HG03378 (cell line): ENCODE results near the gene JAML.

ENCODE experiments used
- ATAC-seq: cut with Tn5 transposase; IDR thresholded peaks from one replicate; pipeline ENCODE4 v1.9.1; 2021; ENCODE audit warnings: mild to moderate bottlenecking, moderate library complexity; ENCODE audit not compliant: unreplicated experiment

The JAML gene, protein sequence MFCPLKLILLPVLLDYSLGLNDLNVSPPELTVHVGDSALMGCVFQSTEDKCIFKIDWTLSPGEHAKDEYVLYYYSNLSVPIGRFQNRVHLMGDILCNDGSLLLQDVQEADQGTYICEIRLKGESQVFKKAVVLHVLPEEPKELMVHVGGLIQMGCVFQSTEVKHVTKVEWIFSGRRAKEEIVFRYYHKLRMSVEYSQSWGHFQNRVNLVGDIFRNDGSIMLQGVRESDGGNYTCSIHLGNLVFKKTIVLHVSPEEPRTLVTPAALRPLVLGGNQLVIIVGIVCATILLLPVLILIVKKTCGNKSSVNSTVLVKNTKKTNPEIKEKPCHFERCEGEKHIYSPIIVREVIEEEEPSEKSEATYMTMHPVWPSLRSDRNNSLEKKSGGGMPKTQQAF

DNA sequence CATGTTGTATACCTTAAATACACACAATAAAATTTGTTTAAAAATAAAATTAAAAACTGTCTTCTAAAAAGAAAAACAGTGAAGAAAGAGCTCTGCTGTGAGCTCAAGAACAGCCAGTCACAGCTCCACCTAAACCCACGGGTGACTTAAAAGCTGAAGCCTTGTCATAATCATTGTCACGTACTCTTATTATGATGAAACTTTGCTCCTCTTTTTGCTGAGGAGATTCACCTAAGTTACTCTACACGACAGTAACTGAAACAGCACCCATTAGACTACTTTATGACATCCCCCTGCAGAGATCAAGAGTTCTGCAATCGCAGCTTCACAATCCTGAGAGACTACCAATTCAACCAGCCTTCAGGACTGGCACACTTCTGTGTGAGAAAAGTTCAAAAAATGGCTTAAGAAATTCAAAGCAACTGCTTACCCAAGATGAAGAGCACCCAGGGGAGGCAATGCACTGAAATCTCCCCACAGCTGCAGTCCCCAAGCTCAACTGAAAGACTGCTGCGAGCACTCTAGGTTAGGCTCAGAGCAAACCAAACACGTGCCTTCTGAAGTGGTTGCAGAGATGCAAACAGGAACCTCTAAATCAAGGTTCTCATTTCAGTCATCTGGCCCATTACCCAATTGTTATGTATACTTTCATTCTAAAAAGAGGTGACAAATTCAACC lies at the start of gene JAML:
Gene JAML, minus strand, starts transcription at position 501 of the 678 bp plus-strand sequence. CDS start 10,145 bp downstream, outside the sequence.
- no peak for ATAC-seq

DNA sequence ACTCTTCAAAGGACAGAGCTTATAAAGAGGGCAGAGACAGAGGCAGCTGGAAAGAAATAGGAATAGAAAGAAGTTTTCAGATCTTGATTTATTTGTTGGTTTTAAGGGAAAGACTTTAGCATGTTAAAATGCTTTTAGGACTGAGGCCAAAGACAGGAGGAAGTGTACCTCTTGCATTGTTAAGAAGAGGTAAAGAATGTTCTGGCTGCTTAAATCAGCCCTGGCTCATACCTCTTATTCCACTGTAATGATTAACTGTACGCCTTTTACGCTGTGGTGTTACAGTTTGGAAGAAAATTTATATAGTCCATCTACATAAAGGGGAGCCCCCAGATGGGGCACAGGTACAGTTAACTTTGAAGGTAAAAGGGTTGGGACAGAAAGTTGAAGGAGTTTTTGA lies 49.4 kb upstream of the JAML start:
- ATAC-seq, result no peak

DNA sequence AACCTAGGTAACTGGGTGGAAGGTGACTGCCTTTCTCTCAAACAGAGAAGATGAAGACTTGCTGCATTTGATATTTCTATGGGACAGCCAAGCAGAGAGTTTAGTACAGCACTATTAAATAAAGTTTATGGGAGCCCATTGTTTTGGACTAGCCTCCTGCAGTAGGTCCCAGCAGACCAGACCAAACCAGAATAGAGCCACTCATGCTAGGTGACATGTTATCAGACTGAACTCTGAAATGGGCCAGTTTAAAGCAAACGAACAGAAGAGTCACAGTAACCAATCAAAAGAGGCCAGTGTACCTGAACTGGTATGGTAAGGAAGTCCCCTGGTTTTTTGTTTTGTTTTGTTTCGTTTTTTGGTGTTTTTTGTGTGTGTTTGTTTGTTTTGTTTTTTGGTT lies 47.2 kb upstream of the JAML start:
- ATAC-seq, result no peak

DNA sequence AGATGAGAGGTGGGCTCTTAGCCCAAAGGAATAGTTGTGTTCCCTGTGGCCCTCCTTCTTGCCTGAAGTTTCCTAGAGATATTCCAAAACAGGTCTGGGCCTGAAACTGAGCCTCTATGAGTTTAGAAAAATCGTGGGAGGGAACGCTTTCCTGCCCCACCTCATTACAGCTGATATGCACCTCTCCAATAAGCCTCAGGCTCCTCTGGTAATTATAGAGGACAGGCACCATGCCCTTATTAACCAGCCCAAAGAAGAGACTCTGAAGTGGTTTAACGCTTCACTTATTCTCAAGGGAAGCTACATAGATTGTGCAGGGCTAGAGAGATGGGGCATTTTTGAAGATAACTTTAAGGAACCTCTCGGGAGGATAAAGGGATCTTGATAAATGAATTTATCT lies 42.7 kb upstream of the JAML start:
- no peak for ATAC-seq

DNA sequence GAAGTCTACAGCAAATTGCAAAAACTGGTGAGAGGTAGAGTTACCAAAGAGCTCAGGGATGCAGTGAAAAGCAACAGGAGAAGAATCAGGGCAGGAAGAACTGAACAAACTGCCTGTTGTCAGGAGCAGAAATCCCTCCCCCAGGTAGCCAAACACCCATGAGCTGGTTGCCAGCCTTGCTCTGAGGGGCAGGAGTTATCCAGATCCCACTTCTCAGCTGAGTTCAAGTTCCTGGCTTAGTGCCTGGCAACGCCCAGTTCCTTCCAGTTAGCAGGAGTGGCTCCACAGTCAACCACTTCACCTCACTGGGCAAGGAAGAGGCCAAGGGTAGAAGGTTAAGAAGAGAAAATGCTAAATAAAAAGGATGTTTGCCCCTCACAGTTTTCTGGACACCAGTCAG lies 41.1 kb upstream of the JAML start:
- ATAC-seq, result no peak

DNA sequence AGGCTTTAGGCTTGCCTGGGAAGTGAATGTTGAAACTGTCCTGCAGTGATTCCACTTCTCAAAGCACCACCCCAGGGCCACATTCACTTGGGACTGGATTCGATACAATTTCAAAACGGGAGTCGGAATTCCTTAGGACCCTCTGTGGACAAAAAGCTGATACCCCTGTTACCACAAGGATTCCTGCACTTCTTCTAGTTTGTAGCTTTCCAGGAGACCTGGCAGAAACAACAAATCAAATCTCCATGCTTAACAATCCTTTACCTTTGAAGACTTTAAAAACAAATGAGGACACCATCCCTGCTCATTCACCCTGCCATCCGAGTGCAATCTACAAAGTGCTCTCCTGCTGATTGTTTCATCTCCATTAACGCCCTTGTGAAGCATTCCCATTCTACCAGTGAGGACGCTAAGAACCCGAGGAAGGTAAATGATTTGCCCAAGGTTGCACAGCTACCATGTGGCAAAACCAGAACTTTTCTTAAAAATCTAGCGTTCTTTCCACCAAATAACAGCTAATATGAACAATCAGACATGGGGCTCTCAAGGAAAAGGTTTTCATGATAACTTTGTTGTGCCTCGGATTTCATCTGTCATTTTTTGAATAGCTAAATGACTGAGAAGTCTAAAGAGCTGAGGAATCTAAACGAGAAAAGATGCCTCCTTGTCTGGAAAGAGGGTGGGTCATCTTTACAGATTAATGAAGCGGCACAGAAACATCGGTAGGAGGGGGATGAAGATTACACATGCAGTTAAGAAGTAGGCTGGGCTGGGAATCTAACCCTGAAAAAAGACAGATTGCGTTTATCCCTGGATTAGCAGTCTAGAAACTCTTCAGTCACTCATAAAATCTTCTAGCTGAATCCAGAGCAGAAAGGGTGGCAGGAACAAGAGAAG lies 40.0 kb upstream of the JAML start:
- ATAC-seq, result no peak

DNA sequence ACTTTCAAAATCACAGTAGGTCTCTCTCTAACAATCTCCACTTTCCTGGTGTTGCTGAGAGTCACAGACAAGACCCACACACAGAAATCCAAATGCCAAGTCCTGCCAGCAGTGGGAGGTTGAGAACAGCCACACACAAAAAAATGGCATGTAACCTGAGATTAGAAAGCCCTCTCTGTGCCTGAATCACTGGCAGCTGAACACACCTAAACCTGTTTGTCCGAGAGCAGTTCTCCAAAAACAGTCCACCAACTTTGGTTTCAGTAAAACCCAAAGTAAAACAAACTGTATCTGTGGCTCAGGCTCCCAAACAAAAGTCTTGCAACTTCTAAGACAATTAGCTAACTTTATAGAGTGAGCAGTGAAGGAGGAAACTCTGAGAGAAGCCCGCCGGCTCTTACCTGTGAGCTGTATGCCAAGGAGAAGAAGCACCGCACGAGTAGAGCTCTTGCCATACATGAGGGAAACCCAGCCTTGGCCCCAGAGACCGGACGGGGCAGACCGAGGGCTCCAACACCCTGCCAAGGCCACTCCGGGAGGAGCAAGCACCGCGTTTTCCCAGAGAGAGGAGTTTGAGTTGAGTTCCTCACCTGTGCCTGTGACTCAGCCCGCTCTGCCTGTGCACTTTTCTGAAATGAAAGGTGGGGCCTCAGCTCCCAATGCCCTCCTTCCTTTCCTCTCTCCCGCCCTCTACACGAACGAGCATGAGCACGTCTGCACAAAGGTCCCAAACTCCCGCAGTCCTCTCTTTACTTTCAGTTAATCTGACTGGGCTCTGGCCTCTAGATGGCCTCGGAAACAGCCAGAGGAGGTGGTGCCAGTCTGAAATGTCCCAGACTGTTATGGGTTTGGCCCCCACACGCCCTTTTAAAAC lies 39.1 kb upstream of the JAML start, which contains the start of gene MPZL2:
Gene MPZL2, minus strand, starts transcription at position 603 of the 874 bp plus-strand sequence. Its CDS starts 144 bp downstream, at position 459.
- ATAC-seq, result no peak

DNA sequence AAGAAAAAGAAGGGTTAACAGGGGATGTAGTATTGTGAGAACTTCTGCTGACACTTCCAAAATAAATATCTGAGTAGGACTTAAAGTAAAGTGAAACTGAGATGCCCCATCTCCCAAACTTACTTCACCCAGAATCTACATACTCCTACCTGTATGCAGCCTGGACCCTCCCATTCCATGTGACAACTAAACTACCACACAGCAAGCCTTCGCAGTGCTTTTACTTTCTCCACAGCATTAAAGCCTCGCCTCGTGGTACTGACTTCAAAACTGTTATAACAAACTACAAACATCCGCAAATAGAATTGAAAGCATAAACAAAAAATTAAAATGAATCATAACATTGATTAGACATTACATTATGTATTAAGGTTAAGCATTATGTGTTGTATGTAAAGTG lies 38.3 kb upstream of the JAML start:
- no peak for ATAC-seq

DNA sequence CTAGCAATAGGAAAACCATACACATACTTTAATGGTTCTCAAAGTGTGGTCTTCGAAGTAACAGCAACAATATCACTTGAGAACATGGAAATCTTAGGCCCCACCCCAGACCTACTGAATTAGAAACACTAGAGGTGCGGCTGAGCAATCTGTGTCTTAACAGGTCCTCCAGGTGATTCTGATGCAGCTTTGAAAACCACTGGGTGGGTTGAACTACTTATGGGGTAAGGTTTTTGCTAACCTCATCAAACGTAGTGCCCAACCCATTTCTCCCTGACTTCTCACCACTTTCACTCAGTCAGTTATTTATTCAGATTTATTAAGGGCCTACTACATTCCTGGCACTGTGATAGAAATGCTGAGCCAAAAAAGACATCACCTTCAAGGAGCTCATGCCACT lies 35.5 kb upstream of the JAML start:
- no peak for ATAC-seq

DNA sequence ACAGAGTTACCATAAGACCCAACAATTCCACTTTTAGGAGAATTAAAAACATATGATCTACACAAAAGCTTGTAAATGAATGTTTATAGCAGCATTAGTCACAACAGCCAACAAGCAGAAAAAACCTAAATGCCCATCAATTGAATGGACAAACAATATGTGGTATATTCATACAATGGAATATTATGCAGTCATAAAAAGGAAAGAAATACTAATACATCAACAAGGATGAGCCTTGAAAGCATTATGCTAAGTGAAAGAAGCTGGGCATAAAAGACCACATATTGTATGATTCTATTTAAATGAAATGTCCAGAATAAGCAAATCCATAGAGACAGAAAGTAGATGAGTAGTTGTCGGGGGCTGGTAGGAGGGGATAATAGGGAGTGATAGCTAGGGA lies 34.3 kb upstream of the JAML start:
- no peak for ATAC-seq

DNA sequence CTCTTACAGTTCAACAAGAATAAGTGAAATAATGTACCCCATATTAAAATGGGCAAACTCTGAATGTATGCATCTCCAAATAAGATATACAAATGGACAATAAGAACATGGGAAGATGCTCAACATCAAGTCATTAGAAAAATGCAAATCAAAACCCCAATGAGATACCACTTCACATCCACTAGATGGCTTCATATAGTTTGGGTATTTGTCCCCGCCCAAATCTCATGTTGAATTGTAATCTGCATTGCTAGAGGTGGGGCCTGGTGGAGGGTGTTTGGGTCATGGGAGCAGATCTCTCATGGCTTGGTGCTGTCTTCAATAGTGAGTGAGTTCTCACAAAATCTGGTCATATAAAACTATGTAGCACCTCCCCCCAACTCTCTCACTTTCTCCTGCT lies 33.6 kb upstream of the JAML start:
- ATAC-seq, result no peak

DNA sequence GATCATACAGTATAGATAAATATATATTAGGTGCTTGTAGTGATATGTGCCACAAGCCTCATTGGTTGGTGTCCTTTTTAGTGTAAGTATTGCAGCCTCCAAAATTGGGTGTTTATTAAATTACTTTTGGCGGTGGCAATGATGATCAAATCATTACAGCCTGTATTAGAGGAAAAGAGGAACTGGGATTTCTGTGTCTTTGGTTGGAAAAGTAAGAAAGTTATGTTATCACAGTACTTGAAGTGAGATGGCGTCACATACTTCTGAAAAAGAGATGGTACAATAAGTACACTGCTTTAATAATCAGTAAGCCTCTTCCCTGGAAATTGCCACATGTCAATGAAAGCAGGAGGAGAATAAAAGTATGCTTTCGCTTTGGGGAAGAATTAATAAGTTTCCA lies 27.9 kb upstream of the JAML start:
- ATAC-seq, result no peak

DNA sequence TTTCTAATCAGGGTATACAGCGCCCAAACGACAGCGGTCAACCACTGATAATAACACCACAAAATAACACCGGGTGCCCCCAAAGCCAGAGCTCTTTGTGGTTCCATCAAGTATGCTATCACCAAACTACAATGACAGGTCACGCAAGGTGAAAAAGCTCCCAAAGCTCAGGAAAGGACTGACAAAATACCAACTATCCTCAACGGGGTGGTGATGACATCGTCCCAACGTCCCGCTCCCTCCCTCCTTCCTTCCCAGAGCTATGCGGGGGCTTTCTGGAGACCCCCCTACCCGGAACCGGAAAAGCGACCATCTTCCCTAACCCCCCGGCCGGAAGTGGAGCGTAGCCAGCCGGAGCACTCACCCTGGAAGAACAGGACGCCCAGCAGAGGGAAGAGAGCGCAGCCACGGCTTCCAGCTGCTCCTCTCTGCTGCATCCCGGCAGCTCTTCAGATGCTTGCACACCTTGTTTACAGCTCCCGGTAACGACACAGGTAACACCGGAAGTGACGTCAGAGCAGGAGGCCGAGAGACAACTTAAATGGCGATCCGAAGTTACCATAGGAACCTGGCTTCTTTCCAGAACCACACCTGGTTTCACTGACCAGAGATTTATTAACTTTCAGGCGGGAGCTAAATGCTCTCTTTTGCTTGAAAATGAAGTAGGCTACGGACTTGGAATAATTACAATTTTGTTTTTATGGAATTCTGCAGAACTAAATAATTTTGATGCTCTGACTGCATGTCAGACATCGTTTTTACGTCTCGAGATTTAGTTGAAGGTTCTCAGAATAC lies 27.2 kb upstream of the JAML start, which contains the start of gene MPZL3:
Gene MPZL3, minus strand, starts transcription at position 508 of the 795 bp plus-strand sequence. Its CDS starts 71 bp downstream, at position 437.
- peak; percentile 74 for ATAC-seq

DNA sequence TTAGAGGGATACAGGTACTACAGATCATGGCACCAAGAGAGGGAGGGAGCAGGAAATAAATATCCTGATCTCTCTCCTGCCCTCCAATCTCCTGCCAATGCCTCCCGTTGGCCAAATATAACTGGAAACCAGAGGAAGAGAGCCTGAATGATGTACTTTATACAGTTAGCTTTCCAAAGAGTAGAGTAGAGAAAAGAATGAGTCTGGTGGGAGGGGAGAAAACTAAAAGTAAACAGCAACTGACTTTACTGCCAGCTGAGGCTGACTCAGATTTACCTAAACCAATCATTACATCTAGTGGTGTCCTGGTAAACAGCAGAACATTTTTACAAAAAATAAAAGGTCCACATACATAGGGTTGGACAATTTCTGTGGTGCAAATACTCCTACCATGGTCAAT lies 22.2 kb upstream of the JAML start:
- ATAC-seq, result no peak

DNA sequence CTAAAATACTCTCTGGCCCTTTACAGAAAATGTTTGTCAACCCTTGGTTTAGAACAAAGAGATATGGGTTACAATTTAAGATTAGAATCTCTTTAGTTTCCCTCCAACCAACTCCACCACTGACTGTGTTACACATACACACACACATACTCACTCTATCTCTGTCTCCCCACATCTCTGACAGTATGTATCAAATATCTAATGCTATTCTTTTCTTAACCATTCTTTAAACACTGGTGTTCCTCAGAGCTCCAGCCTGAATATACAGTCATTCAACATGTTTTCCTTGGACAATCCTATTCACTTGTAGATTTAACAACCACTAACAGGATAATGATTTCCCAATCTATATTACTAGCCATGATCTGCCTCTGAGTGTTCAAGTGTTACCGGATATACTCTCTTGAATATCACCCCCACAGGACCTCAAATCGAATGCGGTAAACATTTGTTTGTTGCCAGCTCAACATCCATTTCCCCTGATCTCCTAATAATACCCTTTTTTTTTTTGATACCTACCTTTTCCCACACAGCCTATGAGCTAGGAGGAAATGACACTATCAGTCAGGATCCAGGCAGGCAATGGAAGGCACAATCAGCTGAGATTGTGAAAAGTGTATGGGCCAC lies 21.2 kb upstream of the JAML start:
- no peak for ATAC-seq

DNA sequence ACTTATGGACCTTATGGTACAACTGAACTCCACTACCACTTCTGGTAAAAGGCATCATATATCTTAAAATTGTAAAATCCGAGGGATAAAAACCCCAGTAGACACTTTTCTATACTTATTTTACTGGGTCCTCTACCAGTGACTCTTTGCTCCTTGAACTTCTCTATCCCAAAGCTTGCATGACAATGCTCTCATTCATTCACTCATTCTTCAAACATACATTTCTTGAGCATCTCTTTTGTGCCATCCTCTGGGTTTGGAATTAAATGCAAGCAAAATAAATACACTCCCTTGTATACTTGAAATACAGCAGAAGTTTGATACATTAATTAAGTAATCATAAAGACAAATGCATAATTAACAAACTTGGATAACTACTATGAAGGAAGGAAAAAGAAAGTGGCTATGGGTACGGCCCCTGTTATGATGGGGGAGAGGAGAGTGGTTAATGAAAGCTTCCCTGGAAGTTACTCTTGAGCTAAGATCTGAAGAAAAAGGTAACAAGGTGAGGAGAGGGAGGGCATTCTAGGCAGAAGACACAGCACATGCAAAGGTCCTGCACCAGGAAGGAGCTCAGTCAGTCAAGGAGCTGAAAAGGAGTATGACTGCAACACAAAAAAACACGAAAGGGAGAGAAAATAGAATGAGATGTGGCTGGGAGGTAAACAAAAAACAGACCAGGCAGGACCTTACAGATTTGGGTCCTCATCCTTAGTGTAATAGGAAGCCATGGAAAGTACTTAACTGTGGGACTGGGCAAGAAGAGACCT lies 19.4 kb upstream of the JAML start:
- no peak for ATAC-seq

DNA sequence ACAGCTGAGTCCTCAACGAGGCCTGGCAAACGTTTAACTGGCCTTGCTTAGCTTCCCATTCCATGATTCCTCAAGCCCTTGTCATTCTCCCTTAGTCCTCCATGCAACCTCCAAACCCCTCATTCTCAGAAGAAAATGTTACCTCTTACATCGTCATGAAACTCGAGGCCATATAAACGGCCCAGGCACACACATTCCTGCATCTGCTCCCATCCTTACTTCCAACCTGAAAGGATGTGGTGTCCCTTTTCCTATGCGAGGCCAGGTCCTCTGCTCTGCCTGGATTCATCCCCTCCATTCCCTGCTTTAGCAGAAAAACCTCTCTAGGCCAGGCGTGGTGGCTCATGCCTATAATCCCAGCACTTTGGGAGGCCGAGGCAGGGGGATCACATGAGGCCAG lies 18.4 kb upstream of the JAML start:
- ATAC-seq, result no peak

DNA sequence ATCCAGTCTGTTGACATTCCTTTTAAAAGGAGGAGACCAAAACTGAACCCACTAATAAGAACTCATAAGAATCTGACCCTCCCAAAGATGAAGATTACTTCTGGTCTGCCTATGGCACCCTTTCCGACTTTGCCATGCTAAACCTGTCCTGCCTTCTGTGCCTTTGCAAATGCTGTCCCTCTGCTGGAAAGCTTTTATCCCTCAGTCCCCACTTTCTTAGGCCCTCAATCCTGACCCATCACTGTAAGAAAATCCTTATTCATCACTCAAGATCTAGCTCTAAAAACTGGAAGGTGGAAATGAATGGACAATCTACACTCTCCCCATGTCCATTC lies 16.9 kb upstream of the JAML start:
- ATAC-seq, result peak; percentile 14
